HG03060 (cell line): ENCODE data around the gene ALOX15.
"Not testable (repeated sequence)": the region's sequence is repeated elsewhere in the genome, so short reads cannot be mapped to it uniquely, and the experiment has no call there.

ENCODE experiments used
- ATAC-seq: cut with Tn5 transposase; IDR thresholded peaks from one replicate; pipeline ENCODE4 v1.9.1; 2021; ENCODE audit warnings: low read depth, moderate number of reproducible peaks; ENCODE audit not compliant: unreplicated experiment

Gene ALOX15

DNA sequence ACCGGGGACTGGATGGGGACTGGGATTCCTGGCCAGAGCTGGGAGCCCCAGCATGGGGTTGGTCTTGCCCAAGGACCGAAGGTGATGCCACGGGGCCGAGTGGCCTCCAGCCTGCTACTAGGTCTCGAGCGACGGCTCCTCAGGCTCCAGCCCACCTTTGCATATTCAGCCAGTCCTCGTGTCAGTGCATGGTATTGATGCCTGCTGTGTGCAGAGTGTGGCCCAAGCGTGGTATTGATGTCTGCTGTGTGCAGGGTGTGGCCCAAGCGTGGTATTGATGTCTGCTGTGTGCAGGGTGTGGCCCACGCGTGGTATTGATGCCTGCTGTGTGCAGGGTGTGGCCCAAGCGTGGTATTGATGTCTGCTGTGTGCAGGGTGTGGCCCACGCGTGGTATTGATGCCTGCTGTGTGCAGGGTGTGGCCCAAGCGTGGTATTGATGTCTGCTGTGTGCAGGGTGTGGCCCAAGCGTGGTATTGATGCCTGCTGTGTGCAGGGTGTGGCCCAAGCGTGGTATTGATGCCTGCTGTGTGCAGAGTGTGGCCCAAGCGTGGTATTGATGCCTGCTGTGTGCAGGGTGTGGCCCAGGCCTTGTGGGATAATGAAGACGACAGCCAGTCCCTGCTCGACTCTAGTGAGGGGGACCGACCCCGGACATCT is 45.7 kb downstream of the ALOX15 start:
- ATAC-seq, result not testable (repeated sequence)

- ATAC-seq, result no peak
Measured at GRCh38 chr17:4594931-4595684, 46.4 kb downstream of the ALOX15 start.

DNA sequence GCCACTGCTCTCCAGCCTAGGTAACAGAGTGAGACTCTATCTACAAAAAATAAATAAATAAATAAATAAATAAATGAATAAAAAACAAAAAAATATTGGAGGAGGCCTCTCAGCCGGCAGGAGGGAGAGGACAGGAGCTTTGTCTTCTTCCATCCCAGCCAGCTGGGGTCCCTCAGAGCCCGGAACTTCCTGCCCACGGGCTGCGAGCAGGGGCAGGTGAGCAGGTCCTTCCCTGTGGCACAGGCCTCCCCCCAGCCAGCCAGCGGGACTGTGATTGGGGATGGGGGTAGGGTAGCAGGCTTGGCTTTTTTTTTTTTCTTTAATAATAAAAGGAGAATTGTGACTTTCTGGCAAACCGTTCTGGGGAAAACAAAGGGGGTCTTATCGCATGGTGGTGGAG is 47.1 kb downstream of the ALOX15 start:
- no peak for ATAC-seq

GRCh38 chr17:4593021-4593421 is 48.5 kb downstream of the ALOX15 start:
- ATAC-seq, result no peak

GRCh38 chr17:4592240-4593005 is 49.1 kb downstream of the ALOX15 start:
- no peak for ATAC-seq

- ATAC-seq, result no peak
Measured at GRCh38 chr17:4591529-4591928, 49.9 kb downstream of the ALOX15 start.

DNA sequence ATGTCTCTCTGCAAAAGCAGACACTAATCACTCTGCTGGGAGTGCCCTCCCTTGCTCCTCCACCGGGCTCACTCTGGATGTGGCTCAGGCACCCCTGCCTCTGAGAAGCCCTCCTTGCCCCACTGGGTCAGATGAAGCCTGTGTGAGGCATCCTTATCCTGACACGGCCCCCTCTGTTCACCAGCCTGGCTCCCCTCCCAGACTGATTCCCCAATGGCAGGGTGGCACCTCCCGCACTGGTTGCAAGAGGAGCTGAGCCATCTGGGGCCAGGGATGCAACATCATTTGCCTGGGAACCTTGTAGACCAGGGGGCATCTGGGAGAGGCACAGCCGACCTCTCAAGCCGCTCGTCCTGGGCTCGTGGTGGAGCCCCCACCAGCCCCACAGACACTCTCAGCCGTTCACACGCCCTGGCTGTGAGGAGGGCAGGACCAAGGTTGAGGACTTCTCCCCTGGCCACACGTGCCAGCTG is 50.5 kb downstream of the ALOX15 start:
- no peak for ATAC-seq

DNA sequence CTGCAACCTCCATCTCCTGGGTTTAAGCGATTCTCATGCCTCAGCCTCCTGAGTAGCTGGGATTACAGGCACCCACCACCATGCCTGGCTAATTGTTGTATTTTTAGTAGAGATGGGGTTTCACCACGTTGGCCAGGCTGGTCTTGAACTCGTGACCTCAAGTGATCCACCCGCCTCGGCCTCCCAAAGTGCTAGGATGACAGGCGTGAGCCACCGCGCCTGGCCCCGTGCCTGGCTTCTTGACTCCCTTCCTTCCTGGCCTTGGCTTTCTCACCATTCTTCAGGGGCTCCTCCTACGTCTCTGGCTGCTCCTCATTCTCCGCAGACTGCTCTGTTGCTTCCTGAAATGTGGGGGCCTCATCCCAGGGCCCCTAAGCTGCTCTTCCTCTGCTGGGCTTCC is 51.4 kb downstream of the ALOX15 start:
- ATAC-seq, result not testable (repeated sequence)

- ATAC-seq, result no peak
Measured at GRCh38 chr17:4588898-4589625, 52.4 kb downstream of the ALOX15 start.

DNA sequence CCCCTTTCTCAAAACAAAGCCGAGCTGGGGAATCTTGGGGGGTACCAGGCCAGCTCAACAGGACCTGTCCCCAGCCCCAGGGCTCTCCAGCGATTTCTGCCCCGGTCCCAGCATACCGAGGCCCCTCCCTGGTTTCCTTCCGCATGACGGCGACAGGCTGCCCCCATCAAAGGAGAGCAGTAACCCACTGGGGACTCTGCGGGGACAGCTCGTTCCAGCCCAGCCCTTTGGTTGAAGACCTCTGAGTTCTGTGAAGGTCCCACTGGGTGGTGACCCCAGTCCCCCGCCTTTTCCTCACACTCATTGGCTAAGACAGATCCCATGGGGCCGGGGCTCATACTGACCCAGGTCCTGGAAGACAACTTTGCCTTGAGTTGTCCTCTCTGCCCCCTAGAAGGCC is 53.1 kb downstream of the ALOX15 start:
- no peak for ATAC-seq

- no peak for ATAC-seq
Measured at GRCh38 chr17:4587803-4588202, 53.7 kb downstream of the ALOX15 start.

DNA sequence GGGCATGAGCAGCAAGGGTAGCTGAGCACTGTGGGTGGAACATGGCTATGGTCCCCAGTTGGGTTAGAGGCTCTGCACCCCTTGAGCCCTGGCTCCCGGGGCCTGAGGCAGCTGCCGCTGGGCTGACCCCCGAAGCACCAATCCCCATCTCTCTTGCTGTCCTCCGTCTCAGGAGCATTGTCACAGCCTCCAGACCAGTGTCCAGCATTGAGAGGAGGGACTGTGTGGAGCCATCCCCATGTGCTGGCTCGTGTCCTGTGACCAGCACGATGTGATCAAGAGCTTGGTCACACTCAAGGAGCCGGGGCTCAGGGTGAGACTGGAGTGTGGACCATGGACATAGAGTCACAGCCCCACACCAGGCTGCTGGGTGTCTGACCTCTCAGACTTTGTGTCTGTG is 54.3 kb downstream of the ALOX15 start:
- no peak for ATAC-seq

DNA sequence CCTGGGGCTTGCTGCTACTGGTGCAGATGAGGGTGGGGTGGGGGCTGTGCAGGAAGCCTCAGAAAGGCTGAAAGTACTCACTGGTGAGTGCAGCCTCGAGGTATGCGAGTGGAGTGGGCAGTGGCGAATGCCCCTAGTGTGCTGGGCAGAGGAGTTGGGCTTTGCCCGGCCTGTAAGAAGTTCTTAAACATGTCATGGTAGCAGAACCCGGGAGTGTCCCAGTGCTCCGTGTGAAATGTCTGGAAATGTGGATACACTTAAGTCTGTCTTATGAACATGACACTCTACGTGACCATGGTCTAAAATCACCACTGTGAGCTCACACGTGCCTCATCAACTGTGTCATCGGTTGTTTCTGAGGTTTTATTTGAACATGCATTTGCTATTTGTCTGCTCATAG is 55.4 kb downstream of the ALOX15 start:
- no peak for ATAC-seq

DNA sequence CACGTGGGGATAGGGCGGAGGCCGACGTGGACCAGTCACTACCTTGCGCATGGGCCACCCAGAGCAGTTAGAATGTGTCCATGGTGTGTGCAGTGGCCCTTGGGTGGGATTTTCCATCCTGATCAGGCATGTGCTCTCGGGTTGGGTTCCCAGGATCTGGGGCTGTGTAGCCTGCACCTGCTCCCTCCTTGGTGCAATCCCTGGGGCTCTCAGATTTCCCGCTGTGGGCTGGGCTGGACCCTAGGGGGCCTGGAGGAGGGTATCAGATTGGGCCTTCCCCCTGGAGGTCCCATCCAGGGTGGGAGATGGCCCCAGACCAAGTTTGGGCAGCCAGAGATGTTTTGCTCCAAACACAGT is 55.9 kb downstream of the ALOX15 start:
- no peak for ATAC-seq

- ATAC-seq, result no peak
Measured at GRCh38 chr17:4584917-4585637, 56.4 kb downstream of the ALOX15 start.

- ATAC-seq, result no peak
Measured at GRCh38 chr17:4584101-4584916, 57.2 kb downstream of the ALOX15 start, which contains the start of gene SMTNL2. Gene SMTNL2 (plus strand): TSS chr17:4584529. CDS start chr17:4584606, 77 bp downstream.

GRCh38 chr17:4583782-4584100 is 57.7 kb downstream of the ALOX15 start:
- no peak for ATAC-seq

DNA sequence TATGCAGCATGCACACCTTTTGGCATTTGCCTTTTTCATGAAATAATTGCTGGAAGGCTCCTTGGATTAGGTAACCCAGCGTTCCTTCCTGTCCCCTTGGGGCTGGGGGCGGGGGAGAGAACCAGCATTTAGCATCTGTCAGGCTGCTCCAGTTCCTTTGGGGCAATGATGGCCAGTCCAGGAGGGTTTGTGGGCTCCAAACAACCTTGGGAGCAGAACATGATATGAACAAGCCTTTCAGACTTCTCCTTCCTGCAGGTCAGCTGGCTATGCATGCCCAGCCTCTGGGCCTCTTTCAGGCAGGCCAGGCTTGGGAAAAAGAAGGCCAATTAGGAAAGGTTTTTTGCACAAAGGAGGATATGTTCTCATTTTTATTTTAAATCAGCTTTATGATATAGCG is 58.3 kb downstream of the ALOX15 start:
- no peak for ATAC-seq

- no peak for ATAC-seq
Measured at GRCh38 chr17:4582691-4583090, 58.8 kb downstream of the ALOX15 start.
